ENCODE data around the gene AGBL4. TPM values are rescaled to one million over a fixed set of nuclear protein-coding genes. Genes with fewer than 3 reads are reported as not detected.

AGBL4 gene
- total RNA-seq, 2 experiments from 2014 or later, result not detected

- intact Hi-C loops (cut with micrococcal nuclease), result no loop called here
- Mint-ChIP-seq H3K4me1 (ENCODE audit: low read depth) (no peaks in the 10 kb centered on the region), H3K27me3 (ENCODE audit: low read depth) (peaks cover 10% of the 10 kb centered on the region), H3K27ac (no peak overlapping the region), H3K36me3 (ENCODE audit: low read depth) (no peaks in the 10 kb centered on the region), H3K4me3 (no peak overlapping the region), H3K9me3 (no peaks in the 10 kb centered on the region)
- CTCF ChIA-PET, result no interaction called here
- DNase-seq, result no peak
These were observed 1373.9 kb downstream of the AGBL4 start for GRCh38 chr1:48649880-48650279.

GRCh38 chr1:48645883-48646282 lies 1377.9 kb downstream of the AGBL4 start:
- CTCF ChIA-PET, result no interaction called here
- peaks cover 18% of the 10 kb centered on the region for H3K27me3 Mint-ChIP-seq (ENCODE audit: low read depth)
- H3K4me3 Mint-ChIP-seq, result no peak overlapping the region
- intact Hi-C loops (cut with micrococcal nuclease), result no loop called here
- no peaks in the 10 kb centered on the region for H3K36me3 Mint-ChIP-seq (ENCODE audit: low read depth)
- no peaks in the 10 kb centered on the region for H3K4me1 Mint-ChIP-seq (ENCODE audit: low read depth)
- H3K27ac Mint-ChIP-seq, result no peak overlapping the region
- no peak for DNase-seq
- H3K9me3 Mint-ChIP-seq, result no peaks in the 10 kb centered on the region

GRCh38 chr1:48644905-48645605 lies 1378.7 kb downstream of the AGBL4 start:
- CTCF ChIA-PET, result no interaction called here
- no peak overlapping the region for H3K27ac Mint-ChIP-seq
- no peaks in the 10 kb centered on the region for H3K36me3 Mint-ChIP-seq (ENCODE audit: low read depth)
- H3K4me1 Mint-ChIP-seq (ENCODE audit: low read depth), result no peaks in the 10 kb centered on the region
- no peak for DNase-seq
- no peak overlapping the region for H3K4me3 Mint-ChIP-seq
- intact Hi-C loops (cut with micrococcal nuclease), result no loop called here
- peaks cover 20% of the 10 kb centered on the region for H3K27me3 Mint-ChIP-seq (ENCODE audit: low read depth)
- H3K9me3 Mint-ChIP-seq, result no peaks in the 10 kb centered on the region

GRCh38 chr1:48644190-48644900 lies 1379.4 kb downstream of the AGBL4 start:
- Mint-ChIP-seq H3K27me3 (ENCODE audit: low read depth) (peaks cover 20% of the 10 kb centered on the region), H3K36me3 (ENCODE audit: low read depth) (no peaks in the 10 kb centered on the region), H3K4me3 (no peak overlapping the region), H3K4me1 (ENCODE audit: low read depth) (no peaks in the 10 kb centered on the region), H3K9me3 (no peaks in the 10 kb centered on the region), H3K27ac (no peak overlapping the region)
- no peak for DNase-seq
- intact Hi-C loops (cut with micrococcal nuclease), result no loop called here
- CTCF ChIA-PET, result no interaction called here

GRCh38 chr1:48643193-48643592 lies 1380.6 kb downstream of the AGBL4 start:
- no peaks in the 10 kb centered on the region for H3K4me1 Mint-ChIP-seq (ENCODE audit: low read depth)
- H3K27me3 Mint-ChIP-seq (ENCODE audit: low read depth), result peaks cover 20% of the 10 kb centered on the region
- intact Hi-C loops (cut with micrococcal nuclease), result no loop called here
- CTCF ChIA-PET, result no interaction called here
- no peak overlapping the region for H3K27ac Mint-ChIP-seq
- no peak overlapping the region for H3K4me3 Mint-ChIP-seq
- no peak for DNase-seq
- no peaks in the 10 kb centered on the region for H3K36me3 Mint-ChIP-seq (ENCODE audit: low read depth)
- H3K9me3 Mint-ChIP-seq, result no peaks in the 10 kb centered on the region

GRCh38 chr1:48640836-48641492 lies 1382.8 kb downstream of the AGBL4 start:
- no peak overlapping the region for H3K4me3 Mint-ChIP-seq
- intact Hi-C loops (cut with micrococcal nuclease), result no loop called here
- DNase-seq, result no peak
- H3K4me1 Mint-ChIP-seq (ENCODE audit: low read depth), result no peaks in the 10 kb centered on the region
- CTCF ChIA-PET, result interaction anchor here (0.7 kb wide), 1 partner anchor 1447 kb away, joined by 3 read pairs; no protein-coding TSS in a partner anchor
- no peak overlapping the region for H3K27ac Mint-ChIP-seq
- peaks cover 14% of the 10 kb centered on the region for H3K27me3 Mint-ChIP-seq (ENCODE audit: low read depth)
- H3K9me3 Mint-ChIP-seq, result no peaks in the 10 kb centered on the region
- H3K36me3 Mint-ChIP-seq (ENCODE audit: low read depth), result no peaks in the 10 kb centered on the region

GRCh38 chr1:48629867-48630266 lies 1393.9 kb downstream of the AGBL4 start:
- no peak overlapping the region for H3K4me3 Mint-ChIP-seq
- DNase-seq, result no peak
- H3K27me3 Mint-ChIP-seq (ENCODE audit: low read depth), result peaks cover 4% of the 10 kb centered on the region
- H3K9me3 Mint-ChIP-seq, result no peaks in the 10 kb centered on the region
- no peak overlapping the region for H3K27ac Mint-ChIP-seq
- CTCF ChIA-PET, result no interaction called here
- no peaks in the 10 kb centered on the region for H3K36me3 Mint-ChIP-seq (ENCODE audit: low read depth)
- no peaks in the 10 kb centered on the region for H3K4me1 Mint-ChIP-seq (ENCODE audit: low read depth)
- intact Hi-C loops (cut with micrococcal nuclease), result no loop called here

GRCh38 chr1:48627486-48627885 lies 1396.3 kb downstream of the AGBL4 start:
- DNase-seq, result no peak
- H3K4me1 Mint-ChIP-seq (ENCODE audit: low read depth), result no peaks in the 10 kb centered on the region
- H3K27ac Mint-ChIP-seq, result no peak overlapping the region
- H3K36me3 Mint-ChIP-seq (ENCODE audit: low read depth), result no peaks in the 10 kb centered on the region
- H3K9me3 Mint-ChIP-seq, result no peaks in the 10 kb centered on the region
- intact Hi-C loops (cut with micrococcal nuclease), result no loop called here
- peaks cover 17% of the 10 kb centered on the region for H3K27me3 Mint-ChIP-seq (ENCODE audit: low read depth)
- CTCF ChIA-PET, result no interaction called here
- H3K4me3 Mint-ChIP-seq, result no peak overlapping the region

GRCh38 chr1:48619539-48619938 lies 1404.2 kb downstream of the AGBL4 start:
- no peak overlapping the region for H3K4me3 Mint-ChIP-seq
- intact Hi-C loops (cut with micrococcal nuclease), result no loop called here
- H3K9me3 Mint-ChIP-seq, result no peaks in the 10 kb centered on the region
- no peak for DNase-seq
- H3K27ac Mint-ChIP-seq, result no peak overlapping the region
- peaks cover 27% of the 10 kb centered on the region for H3K27me3 Mint-ChIP-seq (ENCODE audit: low read depth)
- CTCF ChIA-PET, result no interaction called here
- no peaks in the 10 kb centered on the region for H3K4me1 Mint-ChIP-seq (ENCODE audit: low read depth)
- no peaks in the 10 kb centered on the region for H3K36me3 Mint-ChIP-seq (ENCODE audit: low read depth)

- no peak for DNase-seq
- H3K27ac Mint-ChIP-seq, result no peak overlapping the region
- no peaks in the 10 kb centered on the region for H3K4me1 Mint-ChIP-seq (ENCODE audit: low read depth)
- H3K4me3 Mint-ChIP-seq, result no peak overlapping the region
- no peaks in the 10 kb centered on the region for H3K36me3 Mint-ChIP-seq (ENCODE audit: low read depth)
- CTCF ChIA-PET, result no interaction called here
- H3K9me3 Mint-ChIP-seq, result no peaks in the 10 kb centered on the region
- peaks cover 16% of the 10 kb centered on the region for H3K27me3 Mint-ChIP-seq (ENCODE audit: low read depth)
- intact Hi-C loops (cut with micrococcal nuclease), result no loop called here
These were observed 1406.5 kb downstream of the AGBL4 start for GRCh38 chr1:48617252-48617651.

GRCh38 chr1:48616710-48617109 lies 1407.0 kb downstream of the AGBL4 start:
- CTCF ChIA-PET, result no interaction called here
- H3K9me3 Mint-ChIP-seq, result no peaks in the 10 kb centered on the region
- no peak overlapping the region for H3K27ac Mint-ChIP-seq
- intact Hi-C loops (cut with micrococcal nuclease), result no loop called here
- H3K4me1 Mint-ChIP-seq (ENCODE audit: low read depth), result no peaks in the 10 kb centered on the region
- H3K4me3 Mint-ChIP-seq, result no peak overlapping the region
- H3K27me3 Mint-ChIP-seq (ENCODE audit: low read depth), result peaks cover 16% of the 10 kb centered on the region
- DNase-seq, result no peak
- no peaks in the 10 kb centered on the region for H3K36me3 Mint-ChIP-seq (ENCODE audit: low read depth)

- peaks cover 9% of the 10 kb centered on the region for H3K27me3 Mint-ChIP-seq (ENCODE audit: low read depth)
- CTCF ChIA-PET, result no interaction called here
- no peaks in the 10 kb centered on the region for H3K36me3 Mint-ChIP-seq (ENCODE audit: low read depth)
- H3K4me1 Mint-ChIP-seq (ENCODE audit: low read depth), result no peaks in the 10 kb centered on the region
- H3K9me3 Mint-ChIP-seq, result no peaks in the 10 kb centered on the region
- DNase-seq, result no peak
- no peak overlapping the region for H3K27ac Mint-ChIP-seq
- intact Hi-C loops (cut with micrococcal nuclease), result no loop called here
- H3K4me3 Mint-ChIP-seq, result no peak overlapping the region
These were observed 1411.9 kb downstream of the AGBL4 start for GRCh38 chr1:48611841-48612240.

All from activated naive CD4-positive, alpha-beta T cell treated with anti-CD3 and anti-CD28 coated beads for 36 hours (primary cell).